GM21526 (cell line): ENCODE measurements around the gene BAIAP3.
A peak's percentile ranks its signal among the peaks of the same experiment; 100 is the strongest.

Experiments used
- ATAC-seq: cut with Tn5 transposase; IDR thresholded peaks from one replicate; pipeline ENCODE4 v1.9.1; 2021; ENCODE audit warnings: moderate library complexity; ENCODE audit not compliant: unreplicated experiment, low FRiP score

The BAIAP3 gene

GRCh38 chr16:1344499-1344898 is 11.1 kb downstream of the BAIAP3 start:
- ATAC-seq, result no peak

GRCh38 chr16:1345087-1345486 is 11.6 kb downstream of the BAIAP3 start:
- no peak for ATAC-seq

GRCh38 chr16:1345651-1346421 is 12.4 kb downstream of the BAIAP3 start:
- no peak for ATAC-seq

- ATAC-seq, result no peak
Observed at GRCh38 chr16:1346422-1347285, 13.2 kb downstream of the BAIAP3 start.

GRCh38 chr16:1347286-1347855 is 13.9 kb downstream of the BAIAP3 start:
- no peak for ATAC-seq

- no peak for ATAC-seq
Observed at GRCh38 chr16:1347962-1348361, 14.5 kb downstream of the BAIAP3 start.

- ATAC-seq, result no peak
Observed at GRCh38 chr16:1348441-1348840, 15.0 kb downstream of the BAIAP3 start.

GRCh38 chr16:1348926-1349325 is 15.5 kb downstream of the BAIAP3 start:
- ATAC-seq, result no peak

- no peak for ATAC-seq
Observed at GRCh38 chr16:1349351-1349750, 15.9 kb downstream of the BAIAP3 start.

- ATAC-seq, result no peak
Observed at GRCh38 chr16:1349951-1350350, 16.5 kb downstream of the BAIAP3 start.

GRCh38 chr16:1350691-1351090 is 17.2 kb downstream of the BAIAP3 start:
- no peak for ATAC-seq

GRCh38 chr16:1351215-1351581 is 17.8 kb downstream of the BAIAP3 start:
- no peak for ATAC-seq

- peak; percentile 45 for ATAC-seq
Observed at GRCh38 chr16:1351582-1352362, 18.3 kb downstream of the BAIAP3 start, which contains the start of the genes GNPTG and TSR3. TSS of gene GNPTG (plus strand) at chr16:1351931. CDS start at chr16:1351966, 35 bp downstream. TSS of gene TSR3 (minus strand) at chr16:1351878. CDS start at chr16:1351804, 74 bp downstream.

GRCh38 chr16:1354815-1355540 is 21.5 kb downstream of the BAIAP3 start:
- no peak for ATAC-seq

GRCh38 chr16:1355591-1355990 is 22.1 kb downstream of the BAIAP3 start:
- no peak for ATAC-seq

GRCh38 chr16:1356061-1356900 is 22.8 kb downstream of the BAIAP3 start:
- ATAC-seq, result no peak

GRCh38 chr16:1357906-1358566 is 24.6 kb downstream of the BAIAP3 start:
- ATAC-seq, result no peak

- no peak for ATAC-seq
Observed at GRCh38 chr16:1361685-1362360, 28.4 kb downstream of the BAIAP3 start.
